Fibroblast of mammary gland (primary cell): ENCODE results near the gene FOXA1.

Source experiments
- DNase-seq: peaks from one replicate; pipeline ENCODE4 v3.0.0-alpha.2; 2010; ENCODE audit warnings: low read depth
- H3K4me3 ChIP-seq: 2 replicates; pipeline ENCODE4 v1.5.1; 2011; ENCODE audit warnings: low read depth, mild to moderate bottlenecking, low read length, moderate library complexity; ENCODE audit not compliant: control insufficient read depth
- TF ChIP-seq, protein P1 (sequence below): conservative IDR thresholded peaks from 2 replicates; pipeline ENCODE4 v1.5.1; 2011; ENCODE audit warnings: low read depth, low read length, inconsistent platforms; ENCODE audit not compliant: control insufficient read depth, insufficient read depth

The FOXA1 gene

DNA sequence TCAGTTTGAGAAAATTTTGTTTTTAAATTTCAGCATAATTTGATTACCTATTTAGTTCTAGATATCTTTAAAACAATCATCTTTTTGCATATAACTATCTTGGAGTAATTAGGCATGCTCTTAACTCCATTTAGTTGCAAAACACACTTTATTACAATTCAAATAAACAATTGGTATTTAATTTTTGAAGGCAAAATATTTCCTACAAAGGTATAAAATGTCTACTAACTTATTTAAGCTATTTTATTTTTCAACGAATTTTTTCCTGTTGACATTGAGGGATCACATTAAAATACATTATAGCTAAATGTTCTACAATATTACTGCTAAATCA lies 8.3 kb downstream of the FOXA1 start:
- TF ChIP-seq, protein P1, sequence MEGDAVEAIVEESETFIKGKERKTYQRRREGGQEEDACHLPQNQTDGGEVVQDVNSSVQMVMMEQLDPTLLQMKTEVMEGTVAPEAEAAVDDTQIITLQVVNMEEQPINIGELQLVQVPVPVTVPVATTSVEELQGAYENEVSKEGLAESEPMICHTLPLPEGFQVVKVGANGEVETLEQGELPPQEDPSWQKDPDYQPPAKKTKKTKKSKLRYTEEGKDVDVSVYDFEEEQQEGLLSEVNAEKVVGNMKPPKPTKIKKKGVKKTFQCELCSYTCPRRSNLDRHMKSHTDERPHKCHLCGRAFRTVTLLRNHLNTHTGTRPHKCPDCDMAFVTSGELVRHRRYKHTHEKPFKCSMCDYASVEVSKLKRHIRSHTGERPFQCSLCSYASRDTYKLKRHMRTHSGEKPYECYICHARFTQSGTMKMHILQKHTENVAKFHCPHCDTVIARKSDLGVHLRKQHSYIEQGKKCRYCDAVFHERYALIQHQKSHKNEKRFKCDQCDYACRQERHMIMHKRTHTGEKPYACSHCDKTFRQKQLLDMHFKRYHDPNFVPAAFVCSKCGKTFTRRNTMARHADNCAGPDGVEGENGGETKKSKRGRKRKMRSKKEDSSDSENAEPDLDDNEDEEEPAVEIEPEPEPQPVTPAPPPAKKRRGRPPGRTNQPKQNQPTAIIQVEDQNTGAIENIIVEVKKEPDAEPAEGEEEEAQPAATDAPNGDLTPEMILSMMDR, result no peak
- DNase-seq, result no peak
- H3K4me3 ChIP-seq, result no peak overlapping the region

DNA sequence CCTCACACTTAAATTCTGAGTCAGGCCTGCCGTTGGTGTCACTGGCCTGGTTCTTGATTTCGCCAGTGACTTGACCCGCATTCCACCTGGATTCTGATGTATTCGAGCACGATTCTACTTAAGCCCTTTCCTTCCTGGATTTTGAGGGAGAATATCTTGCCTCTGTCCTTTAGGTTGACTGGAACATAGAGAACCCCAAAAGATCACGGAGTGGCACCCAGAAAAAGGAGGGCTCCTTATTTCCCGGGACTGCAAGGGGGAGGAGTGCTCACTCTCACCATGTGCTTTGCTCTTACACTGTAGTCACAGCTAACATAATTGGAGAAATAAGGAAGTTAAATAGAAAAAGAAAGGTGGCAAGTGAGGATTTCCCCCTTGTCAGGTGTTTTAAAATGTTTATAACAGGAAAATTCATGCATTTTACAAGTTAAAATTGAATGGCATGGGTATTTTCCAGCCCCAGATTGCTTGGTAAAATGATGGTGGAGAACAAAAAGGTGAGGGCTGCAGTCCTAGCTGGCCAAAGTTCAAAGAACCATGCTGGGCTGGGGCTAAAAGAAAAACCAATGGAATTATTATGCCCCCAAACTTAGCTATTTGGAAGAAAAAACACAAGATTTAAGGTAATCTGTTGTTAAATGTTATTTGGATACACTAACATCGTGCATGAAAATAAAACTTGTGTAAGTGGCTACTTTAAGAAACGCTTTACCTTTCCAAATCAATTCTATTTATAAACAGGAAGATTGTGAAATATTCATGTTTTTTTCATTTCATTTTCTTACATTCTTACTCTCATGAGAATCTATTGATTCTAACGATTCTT lies 8.9 kb downstream of the FOXA1 start:
- TF ChIP-seq, protein P1, result no peak
- H3K4me3 ChIP-seq, result no peak overlapping the region
- no peak for DNase-seq

DNA sequence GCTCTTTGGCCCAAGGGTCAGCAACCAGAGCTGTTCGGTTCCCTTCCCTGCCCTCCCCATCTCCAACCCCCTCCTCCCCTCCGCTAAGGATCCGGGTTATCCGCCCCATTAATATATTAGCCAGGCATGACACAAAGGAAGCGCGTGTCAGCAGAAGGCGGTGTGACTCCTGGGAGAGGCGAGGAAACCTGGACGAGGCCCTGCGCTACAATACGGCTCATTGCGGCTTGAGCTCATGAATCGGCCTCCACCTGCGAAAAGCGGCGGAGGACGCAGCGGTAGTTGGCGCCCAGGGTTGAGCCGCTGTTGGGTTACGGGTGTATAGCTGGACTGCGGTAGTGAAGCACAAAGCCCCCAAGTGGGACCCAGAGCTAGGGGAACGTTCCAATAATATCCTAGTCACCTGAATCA lies 9.9 kb downstream of the FOXA1 start:
- DNase-seq, result no peak
- no peak overlapping the region for H3K4me3 ChIP-seq
- TF ChIP-seq, protein P1, result no peak

DNA sequence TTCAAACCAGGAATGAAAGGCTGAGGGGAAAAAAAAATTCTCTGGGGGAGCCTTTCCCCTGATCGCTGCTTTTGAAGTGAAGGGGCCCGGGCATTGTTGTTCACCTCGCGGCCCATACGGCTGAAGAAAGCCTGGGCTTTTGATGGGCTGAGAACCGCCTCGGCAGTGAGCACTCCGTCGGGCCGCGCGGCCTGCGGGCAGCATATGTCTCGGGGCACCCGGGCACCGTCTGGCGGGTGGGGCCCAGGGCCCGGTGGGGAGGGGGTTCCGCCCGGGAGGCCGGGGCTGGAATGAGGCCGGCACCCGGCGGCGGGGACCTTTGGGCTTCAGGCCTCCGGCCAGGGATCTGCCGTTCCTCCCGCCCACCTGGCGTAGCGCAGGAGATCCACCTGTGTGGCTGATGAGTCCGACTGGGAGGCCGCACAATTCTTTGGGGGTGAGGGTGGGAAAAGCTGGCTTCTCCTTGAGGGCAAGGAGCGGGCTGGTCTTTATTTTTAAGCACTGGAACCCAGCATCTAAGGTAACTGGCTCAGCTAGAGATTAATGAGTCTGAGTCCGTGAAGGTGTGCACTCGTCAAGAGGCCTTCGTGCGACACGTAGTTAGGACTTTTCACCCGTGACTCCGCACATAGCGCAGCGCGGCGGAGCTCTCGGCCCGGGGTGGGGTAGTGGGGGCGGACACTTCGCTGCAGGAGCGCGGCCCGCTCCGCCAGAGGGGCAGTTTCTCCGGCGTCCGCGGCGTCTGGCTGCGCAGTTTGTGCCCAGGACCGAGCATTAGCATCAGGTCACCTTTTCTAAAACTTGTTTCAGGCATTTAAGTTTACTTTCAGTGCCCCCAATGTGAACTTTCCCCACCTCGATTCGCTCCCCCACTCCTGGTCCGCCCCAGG lies 10.6 kb downstream of the FOXA1 start:
- DNase-seq, result no peak
- TF ChIP-seq, protein P1, result no peak
- H3K4me3 ChIP-seq, result no peak overlapping the region

DNA sequence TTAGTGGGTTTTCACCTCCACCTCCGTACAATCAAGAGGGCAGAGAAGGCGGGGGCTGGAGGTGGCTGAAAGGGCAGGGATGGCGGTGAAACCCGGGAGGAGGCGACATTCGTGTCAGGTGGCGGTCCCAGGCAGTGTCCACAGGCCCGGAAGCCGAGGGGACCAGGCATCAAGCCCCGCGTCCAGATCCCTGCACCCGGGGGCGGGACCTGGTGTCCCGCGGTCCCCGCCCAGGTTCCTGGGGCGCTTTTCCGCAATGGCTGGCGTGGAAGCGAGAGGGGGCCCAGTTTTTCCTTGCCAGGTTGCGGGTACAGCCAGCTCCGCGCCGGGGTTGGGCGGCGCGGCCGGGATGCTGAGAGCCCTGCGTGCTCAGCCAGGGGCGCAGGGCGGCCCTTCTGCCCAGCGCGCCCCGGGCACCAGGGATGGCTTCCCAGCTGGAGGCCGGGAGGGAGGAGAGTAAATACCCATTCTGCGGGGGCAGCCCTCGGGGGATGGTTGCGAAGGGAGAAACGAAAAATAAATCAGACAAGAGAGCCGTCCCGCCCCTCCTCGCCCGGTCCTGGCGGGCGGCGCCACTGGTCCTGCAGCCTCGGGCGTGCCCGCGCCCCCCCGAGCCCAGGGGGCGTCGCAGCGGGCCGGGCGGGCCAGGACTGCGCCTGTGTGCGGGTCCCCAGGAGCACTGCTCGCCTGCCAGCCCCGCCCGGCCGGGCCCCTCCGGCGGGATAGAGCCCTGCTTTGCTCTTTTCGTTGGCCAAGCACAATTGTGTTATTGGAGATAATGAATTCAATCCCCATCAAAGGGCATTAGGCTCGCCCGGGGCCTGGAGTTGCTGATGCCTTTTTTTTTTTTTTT lies 11.5 kb downstream of the FOXA1 start:
- H3K4me3 ChIP-seq, result no peak overlapping the region
- TF ChIP-seq, protein P1, result no peak
- DNase-seq, result no peak

DNA sequence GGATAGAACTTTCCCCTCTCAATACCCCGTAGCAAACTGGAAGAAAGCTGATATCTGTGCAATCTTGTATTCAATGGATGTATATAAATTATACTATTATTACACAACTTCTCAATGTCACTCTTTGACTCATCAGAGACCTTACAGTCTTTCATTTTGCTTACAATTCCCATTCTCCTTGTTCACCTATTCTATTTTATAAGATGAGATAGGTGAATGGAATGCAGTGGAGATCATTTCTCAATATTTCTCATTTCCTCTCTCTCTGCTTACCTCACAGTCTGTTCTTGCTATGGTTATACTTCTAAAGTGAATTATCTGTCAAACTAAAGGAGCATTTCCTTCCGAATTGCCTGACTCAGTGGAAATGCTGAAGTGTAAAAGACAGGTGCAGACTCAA lies 14.9 kb downstream of the FOXA1 start:
- H3K4me3 ChIP-seq, result no peak overlapping the region
- TF ChIP-seq, protein P1, result no peak
- DNase-seq, result no peak
